Kidney epithelial cell (primary cell): ENCODE results near the gene ANKRD33B. TPM values are rescaled to one million over a fixed set of nuclear protein-coding genes. Genes with fewer than 3 reads are reported as not detected.
"Not testable (repeated sequence)": the region's sequence is repeated elsewhere in the genome, so short reads cannot be mapped to it uniquely, and the experiment has no call there.

Experiments used
- DNase-seq: peaks from one replicate; pipeline ENCODE4 v3.0.0-alpha.2; 2010; ENCODE audit warnings: low read depth
- H3K27me3 ChIP-seq: 2 replicates; pipeline ENCODE4 v1.6.0; 2011; ENCODE audit warnings: low read length; ENCODE audit not compliant: control insufficient read depth, insufficient read depth
- H3K36me3 ChIP-seq: 2 replicates; pipeline ENCODE4 v1.5.1; 2011; ENCODE audit warnings: low read length; ENCODE audit not compliant: control insufficient read depth, insufficient read depth
- H3K4me3 ChIP-seq: 2 replicates; pipeline ENCODE4 v1.5.1; 2011; ENCODE audit warnings: low read depth, mild to moderate bottlenecking, control low read depth, low read length
- total RNA-seq: library from RNA; depleted of rRNA; stranded (reverse); fragments of >200 nt; gene quantifications from 2 replicates; pipeline ENCODE4 v1.2.3, GENCODE V29; 2015
- TF ChIP-seq, protein P1 (sequence below): IDR thresholded peaks from 2 replicates; pipeline ENCODE4 v1.5.1; 2011; ENCODE audit warnings: mild to moderate bottlenecking, moderate library complexity, low read length, control low read depth, inconsistent platforms; ENCODE audit not compliant: insufficient read depth, poor library complexity, severe bottlenecking

The ANKRD33B gene
- total RNA-seq, 1 donor from 2014 or later = 5.0 TPM

DNA sequence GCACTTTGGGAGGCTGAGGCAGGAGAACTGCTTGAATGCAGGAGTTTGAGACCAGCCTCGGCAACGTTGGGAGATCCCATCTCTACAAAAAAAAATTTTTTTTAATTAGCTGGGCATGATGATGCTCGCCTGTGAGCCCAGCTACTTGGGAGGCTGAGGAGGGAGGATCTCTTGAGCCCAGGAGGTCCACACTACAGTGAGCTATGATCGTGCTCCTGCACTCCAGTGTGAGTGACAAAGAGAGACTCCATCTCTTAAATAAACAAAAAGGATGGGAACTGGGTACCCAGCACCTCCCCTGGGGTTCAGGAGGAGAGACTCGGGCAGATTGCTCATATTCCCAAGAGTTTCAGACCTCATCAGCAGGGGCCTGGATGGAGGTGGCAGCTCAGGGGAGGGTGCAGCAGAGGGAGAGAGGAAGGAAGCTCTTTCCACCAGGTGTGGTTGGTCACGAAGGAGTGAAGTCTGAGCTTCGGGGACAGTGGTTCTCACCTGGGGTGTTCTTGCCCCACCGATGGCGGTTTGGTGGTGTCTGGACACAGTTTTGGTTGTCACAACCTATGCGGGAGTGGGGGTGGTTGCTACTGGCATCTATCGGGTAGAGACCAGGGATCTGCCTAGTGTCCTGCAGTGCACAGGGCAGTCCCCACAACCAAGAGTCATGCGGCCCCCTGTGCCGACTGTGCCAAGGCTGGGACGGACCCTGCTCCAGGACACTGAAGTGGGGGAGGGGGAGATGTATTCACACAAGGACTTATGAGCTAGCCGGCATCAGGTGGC lies 72.7 kb downstream of the ANKRD33B start:
- TF ChIP-seq, protein P1, sequence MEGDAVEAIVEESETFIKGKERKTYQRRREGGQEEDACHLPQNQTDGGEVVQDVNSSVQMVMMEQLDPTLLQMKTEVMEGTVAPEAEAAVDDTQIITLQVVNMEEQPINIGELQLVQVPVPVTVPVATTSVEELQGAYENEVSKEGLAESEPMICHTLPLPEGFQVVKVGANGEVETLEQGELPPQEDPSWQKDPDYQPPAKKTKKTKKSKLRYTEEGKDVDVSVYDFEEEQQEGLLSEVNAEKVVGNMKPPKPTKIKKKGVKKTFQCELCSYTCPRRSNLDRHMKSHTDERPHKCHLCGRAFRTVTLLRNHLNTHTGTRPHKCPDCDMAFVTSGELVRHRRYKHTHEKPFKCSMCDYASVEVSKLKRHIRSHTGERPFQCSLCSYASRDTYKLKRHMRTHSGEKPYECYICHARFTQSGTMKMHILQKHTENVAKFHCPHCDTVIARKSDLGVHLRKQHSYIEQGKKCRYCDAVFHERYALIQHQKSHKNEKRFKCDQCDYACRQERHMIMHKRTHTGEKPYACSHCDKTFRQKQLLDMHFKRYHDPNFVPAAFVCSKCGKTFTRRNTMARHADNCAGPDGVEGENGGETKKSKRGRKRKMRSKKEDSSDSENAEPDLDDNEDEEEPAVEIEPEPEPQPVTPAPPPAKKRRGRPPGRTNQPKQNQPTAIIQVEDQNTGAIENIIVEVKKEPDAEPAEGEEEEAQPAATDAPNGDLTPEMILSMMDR = no peak
- no peaks in the 10 kb centered on the region for H3K36me3 ChIP-seq
- H3K27me3 ChIP-seq = no peaks in the 10 kb centered on the region
- DNase-seq = no peak
- H3K4me3 ChIP-seq = no peak overlapping the region

- TF ChIP-seq, protein P1 = no peak
- no peak for DNase-seq
- H3K4me3 ChIP-seq = no peak overlapping the region
- H3K36me3 ChIP-seq = no peaks in the 10 kb centered on the region
- H3K27me3 ChIP-seq = no peaks in the 10 kb centered on the region
These were observed 74.1 kb downstream of the ANKRD33B start for GRCh38 chr5:10637944-10638343.

GRCh38 chr5:10638723-10639122 lies 74.9 kb downstream of the ANKRD33B start:
- H3K27me3 ChIP-seq, DNase-seq, H3K4me3 ChIP-seq, H3K36me3 ChIP-seq: not testable (repeated sequence)

DNA sequence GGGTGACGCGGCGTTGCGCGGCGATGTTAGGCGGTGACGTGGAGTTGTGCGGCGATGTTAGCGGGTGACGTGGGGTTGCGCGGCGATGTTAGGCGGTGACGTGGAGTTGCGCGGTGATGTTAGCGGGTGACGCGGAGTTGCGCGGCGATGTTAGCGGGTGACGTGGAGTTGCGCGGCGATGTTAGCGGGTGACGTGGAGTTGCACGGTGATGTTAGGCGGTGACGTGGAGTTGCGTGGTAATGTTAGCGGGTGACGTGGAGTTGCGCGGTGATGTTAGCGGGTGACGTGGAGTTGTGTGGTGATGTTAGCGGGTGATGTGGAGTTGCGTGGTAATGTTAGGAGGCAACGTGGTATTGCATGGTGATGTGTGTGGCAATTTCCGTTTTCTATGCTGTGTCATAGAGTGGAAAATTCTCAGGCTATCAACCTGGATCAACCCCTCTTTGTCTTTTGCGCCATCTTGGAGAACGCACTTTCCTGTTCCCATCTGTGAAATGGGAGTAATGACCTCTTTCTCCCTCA lies 76.0 kb downstream of the ANKRD33B start:
- H3K36me3 ChIP-seq = no peaks in the 10 kb centered on the region
- no peaks in the 10 kb centered on the region for H3K27me3 ChIP-seq
- DNase-seq = no peak
- no peak overlapping the region for H3K4me3 ChIP-seq
- TF ChIP-seq, protein P1 = no peak

- TF ChIP-seq, protein P1 = no peak
- Histone ChIP-seq H3K27me3 (no peaks in the 10 kb centered on the region), H3K4me3 (no peak overlapping the region), H3K36me3 (no peaks in the 10 kb centered on the region)
- no peak for DNase-seq
These were observed 78.5 kb downstream of the ANKRD33B start for GRCh38 chr5:10642367-10642766.

DNA sequence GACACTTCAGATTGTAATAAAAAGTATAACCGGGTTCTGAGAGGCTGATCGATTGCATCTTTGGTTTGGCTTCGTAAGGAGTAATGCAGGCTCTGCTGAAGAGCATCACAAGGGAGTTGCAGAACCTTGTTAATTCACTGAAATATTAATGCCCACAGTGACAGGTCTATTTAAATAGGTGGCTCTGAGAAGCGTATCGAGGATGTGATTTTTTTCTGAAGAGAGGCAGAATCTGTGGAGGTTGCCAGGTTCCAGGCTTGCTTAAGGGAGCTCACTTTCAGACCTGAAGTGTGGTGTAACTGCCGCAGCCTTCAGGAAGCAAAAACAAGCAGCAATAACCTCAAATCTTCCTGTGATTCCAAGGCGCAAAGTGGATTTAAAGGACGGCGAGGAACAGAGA lies 80.3 kb downstream of the ANKRD33B start:
- H3K36me3 ChIP-seq = no peaks in the 10 kb centered on the region
- TF ChIP-seq, protein P1 = no peak
- no peaks in the 10 kb centered on the region for H3K27me3 ChIP-seq
- no peak overlapping the region for H3K4me3 ChIP-seq
- no peak for DNase-seq
